ENCODE results near the gene TNRC6B. TPM values are rescaled to one million over a fixed set of nuclear protein-coding genes. Genes with fewer than 3 reads are reported as not detected.
"Not testable (repeated sequence)": the region's sequence is repeated elsewhere in the genome, so short reads cannot be mapped to it uniquely, and the experiment has no call there.

Gene TNRC6B
- total and polyA plus RNA-seq, 5 donors from 2014 or later, result 50.6 to 144 (median 72.6) TPM

GRCh38 chr22:40308999-40309573, 131.4 kb downstream of the TNRC6B start:
- Histone ChIP-seq H3K27ac (ENCODE audit: insufficient read depth, low read length, poor library complexity, severe bottlenecking) (no peak overlapping the region), H3K36me3 (ENCODE audit: control insufficient read depth, insufficient read depth, low read length) (peaks cover 81% of the 10 kb centered on the region), H3K4me1 (ENCODE audit: control insufficient read depth, insufficient read depth, low read length, poor library complexity, severe bottlenecking) (no peaks in the 10 kb centered on the region), H3K27me3 (ENCODE audit: control insufficient read depth, insufficient read depth, low read length) (no peaks in the 10 kb centered on the region), H3K4me3 (ENCODE audit: low read depth, low read length) (no peak overlapping the region), H3K9me3 (ENCODE audit: control insufficient read depth in 2 of 2, low read length in 2 of 2) (no peaks in the 10 kb centered on the region)
- Mint-ChIP-seq H3K9me3 (no peaks in the 10 kb centered on the region), H3K4me3 (no peak overlapping the region), H3K27ac (peak overlapping the region in 2 of 3 donors; percentile 39 to 40), H3K36me3 (peaks cover 55% of the 10 kb centered on the region), H3K4me1 (peaks cover 7 to 23% (median 14%) of the 10 kb centered on the region in 4 donors), H3K27me3 (no peaks in the 10 kb centered on the region)
- no peak for DNase-seq
- ATAC-seq (ENCODE audit: low read depth in 2 of 2), result no peak

GRCh38 chr22:40309631-40310030, 131.9 kb downstream of the TNRC6B start:
- H3K27me3 Mint-ChIP-seq, result no peaks in the 10 kb centered on the region

GRCh38 chr22:40310081-40310767, 132.5 kb downstream of the TNRC6B start:
- no peak overlapping the region for H3K4me3 Mint-ChIP-seq
- peaks cover 81% of the 10 kb centered on the region for H3K36me3 ChIP-seq (ENCODE audit: control insufficient read depth, insufficient read depth, low read length)
- H3K9me3 Mint-ChIP-seq, result no peaks in the 10 kb centered on the region
- H3K4me3 ChIP-seq (ENCODE audit: low read depth, low read length), result no peak overlapping the region
- H3K36me3 Mint-ChIP-seq, result peaks cover 62% of the 10 kb centered on the region
- no peaks in the 10 kb centered on the region for H3K9me3 ChIP-seq (ENCODE audit: control insufficient read depth in 2 of 2, low read length in 2 of 2)
- no peak overlapping the region for H3K27ac ChIP-seq (ENCODE audit: insufficient read depth, low read length, poor library complexity, severe bottlenecking)
- H3K27me3 Mint-ChIP-seq, result no peaks in the 10 kb centered on the region
- ATAC-seq (ENCODE audit: low read depth in 2 of 2) (no peak), DNase-seq (no peak)
- peak overlapping the region in 1 of 3 donors; percentile 8 for H3K27ac Mint-ChIP-seq
- no peaks in the 10 kb centered on the region for H3K27me3 ChIP-seq (ENCODE audit: control insufficient read depth, insufficient read depth, low read length)
- no peaks in the 10 kb centered on the region for H3K4me1 ChIP-seq (ENCODE audit: control insufficient read depth, insufficient read depth, low read length, poor library complexity, severe bottlenecking)
- H3K4me1 Mint-ChIP-seq, result peaks cover 4 to 23% (median 14%) of the 10 kb centered on the region in 4 donors

More at GRCh38 chr22:40309631-40310030, 131.9 kb downstream of the TNRC6B start:
- H3K9me3 Mint-ChIP-seq, result no peaks in the 10 kb centered on the region
- no peak for ATAC-seq (ENCODE audit: low read depth in 2 of 2)
- peaks cover 7 to 23% (median 14%) of the 10 kb centered on the region in 4 donors for H3K4me1 Mint-ChIP-seq
- no peak overlapping the region for H3K27ac ChIP-seq (ENCODE audit: insufficient read depth, low read length, poor library complexity, severe bottlenecking)
- H3K4me3 ChIP-seq (ENCODE audit: low read depth, low read length), result no peak overlapping the region
- H3K27me3 ChIP-seq (ENCODE audit: control insufficient read depth, insufficient read depth, low read length), result no peaks in the 10 kb centered on the region
- H3K27ac Mint-ChIP-seq, result peak overlapping the region in 1 of 3 donors; percentile 1
- no peak for DNase-seq
- H3K9me3 ChIP-seq (ENCODE audit: control insufficient read depth in 2 of 2, low read length in 2 of 2), result no peaks in the 10 kb centered on the region
- peaks cover 81% of the 10 kb centered on the region for H3K36me3 ChIP-seq (ENCODE audit: control insufficient read depth, insufficient read depth, low read length)
- peaks cover 58% of the 10 kb centered on the region for H3K36me3 Mint-ChIP-seq
- H3K4me1 ChIP-seq (ENCODE audit: control insufficient read depth, insufficient read depth, low read length, poor library complexity, severe bottlenecking), result no peaks in the 10 kb centered on the region
- H3K4me3 Mint-ChIP-seq, result no peak overlapping the region

GRCh38 chr22:40310768-40311120, 133.0 kb downstream of the TNRC6B start:
- Mint-ChIP-seq H3K4me1 (peaks cover 4 to 22% (median 14%) of the 10 kb centered on the region in 4 donors), H3K4me3 (no peak overlapping the region), H3K9me3 (peaks cover 0 to 1% (median 0%) of the 10 kb centered on the region in 7 donors), H3K36me3 (peaks cover 63% of the 10 kb centered on the region), H3K27ac (peak overlapping the region in 1 of 3 donors; percentile 8), H3K27me3 (no peaks in the 10 kb centered on the region)
- no peak for ATAC-seq (ENCODE audit: low read depth in 2 of 2)
- Histone ChIP-seq H3K4me1 (ENCODE audit: control insufficient read depth, insufficient read depth, low read length, poor library complexity, severe bottlenecking) (no peaks in the 10 kb centered on the region), H3K27me3 (ENCODE audit: control insufficient read depth, insufficient read depth, low read length) (no peaks in the 10 kb centered on the region), H3K27ac (ENCODE audit: insufficient read depth, low read length, poor library complexity, severe bottlenecking) (no peak overlapping the region), H3K36me3 (ENCODE audit: control insufficient read depth, insufficient read depth, low read length) (peaks cover 84% of the 10 kb centered on the region), H3K9me3 (ENCODE audit: control insufficient read depth in 2 of 2, low read length in 2 of 2) (no peaks in the 10 kb centered on the region), H3K4me3 (ENCODE audit: low read depth, low read length) (no peak overlapping the region)
- DNase-seq, result no peak

- peaks cover 91% of the 10 kb centered on the region for H3K36me3 ChIP-seq (ENCODE audit: control insufficient read depth, insufficient read depth, low read length)
- H3K27ac Mint-ChIP-seq, result peak overlapping the region in 2 of 3 donors; percentile 20 to 41
These were observed 133.9 kb downstream of the TNRC6B start for GRCh38 chr22:40311646-40312045.

GRCh38 chr22:40312050-40312449, 134.3 kb downstream of the TNRC6B start:
- no peak for DNase-seq
- H3K4me1 Mint-ChIP-seq, result peaks cover 4 to 26% (median 16%) of the 10 kb centered on the region in 4 donors
- no peak overlapping the region for H3K4me3 Mint-ChIP-seq
- peaks cover 72% of the 10 kb centered on the region for H3K36me3 Mint-ChIP-seq
- Histone ChIP-seq H3K36me3 (ENCODE audit: control insufficient read depth, insufficient read depth, low read length) (peaks cover 94% of the 10 kb centered on the region), H3K27ac (ENCODE audit: insufficient read depth, low read length, poor library complexity, severe bottlenecking) (no peak overlapping the region), H3K9me3 (ENCODE audit: control insufficient read depth in 2 of 2, low read length in 2 of 2) (no peaks in the 10 kb centered on the region), H3K4me3 (ENCODE audit: low read depth, low read length) (no peak overlapping the region), H3K4me1 (ENCODE audit: control insufficient read depth, insufficient read depth, low read length, poor library complexity, severe bottlenecking) (no peaks in the 10 kb centered on the region), H3K27me3 (ENCODE audit: control insufficient read depth, insufficient read depth, low read length) (no peaks in the 10 kb centered on the region)
- no peaks in the 10 kb centered on the region for H3K27me3 Mint-ChIP-seq
- peak overlapping the region in 1 of 3 donors; percentile 20 for H3K27ac Mint-ChIP-seq
- ATAC-seq (ENCODE audit: low read depth in 2 of 2), result no peak
- H3K9me3 Mint-ChIP-seq, result peaks cover 0 to 1% (median 0%) of the 10 kb centered on the region in 7 donors

More at GRCh38 chr22:40311646-40312045, 133.9 kb downstream of the TNRC6B start:
- H3K27me3 Mint-ChIP-seq; H3K9me3 ChIP-seq (ENCODE audit: control insufficient read depth in 2 of 2, low read length in 2 of 2); H3K27me3 ChIP-seq (ENCODE audit: control insufficient read depth, insufficient read depth, low read length); H3K27ac ChIP-seq (ENCODE audit: insufficient read depth, low read length, poor library complexity, severe bottlenecking); DNase-seq; H3K4me1 ChIP-seq (ENCODE audit: control insufficient read depth, insufficient read depth, low read length, poor library complexity, severe bottlenecking); H3K9me3 Mint-ChIP-seq; H3K4me3 ChIP-seq (ENCODE audit: low read depth, low read length); ATAC-seq (ENCODE audit: low read depth in 2 of 2); H3K4me3 Mint-ChIP-seq: not testable (repeated sequence)
- peaks cover 4 to 22% (median 14%) of the 10 kb centered on the region in 4 donors for H3K4me1 Mint-ChIP-seq
- peaks cover 68% of the 10 kb centered on the region for H3K36me3 Mint-ChIP-seq

- H3K4me3 Mint-ChIP-seq, result no peak overlapping the region
- Histone ChIP-seq H3K4me3 (ENCODE audit: low read depth, low read length) (no peak overlapping the region), H3K4me1 (ENCODE audit: control insufficient read depth, insufficient read depth, low read length, poor library complexity, severe bottlenecking) (no peaks in the 10 kb centered on the region), H3K9me3 (ENCODE audit: control insufficient read depth in 2 of 2, low read length in 2 of 2) (no peaks in the 10 kb centered on the region), H3K27ac (ENCODE audit: insufficient read depth, low read length, poor library complexity, severe bottlenecking) (no peak overlapping the region), H3K36me3 (ENCODE audit: control insufficient read depth, insufficient read depth, low read length) (peaks cover 94% of the 10 kb centered on the region), H3K27me3 (ENCODE audit: control insufficient read depth, insufficient read depth, low read length) (no peaks in the 10 kb centered on the region)
- H3K9me3 Mint-ChIP-seq, result peaks cover 0 to 1% (median 0%) of the 10 kb centered on the region in 7 donors
- no peaks in the 10 kb centered on the region for H3K27me3 Mint-ChIP-seq
- peaks cover 72% of the 10 kb centered on the region for H3K36me3 Mint-ChIP-seq
- H3K27ac Mint-ChIP-seq, result peak overlapping the region; percentile 52 to 85 (median 67)
- ATAC-seq (ENCODE audit: low read depth in 2 of 2), result no peak
- DNase-seq, result no peak
- H3K4me1 Mint-ChIP-seq, result peaks cover 4 to 20% (median 12%) of the 10 kb centered on the region in 4 donors
These were observed 135.3 kb downstream of the TNRC6B start for GRCh38 chr22:40313007-40313406.

All from CD4-positive, CD25-positive, alpha-beta regulatory T cell (primary cell).